Colonic mucosa (tissue), 4 donors: ENCODE data around the gene TYROBP. TPM values are rescaled to one million over a fixed set of nuclear protein-coding genes. Genes with fewer than 3 reads are reported as not detected.
"Not testable (repeated sequence)": the region's sequence is repeated elsewhere in the genome, so short reads cannot be mapped to it uniquely, and the experiment has no call there.

Source experiments
- DNase-seq: peaks from one replicate; pipeline ENCODE4 v3.0.0-alpha.2; 2020
- H3K27ac ChIP-seq: fragments of 200-600 bp; one replicate; pipeline ENCODE4 v1.8.0; 2021
- H3K27me3 ChIP-seq: fragments of 200-600 bp; one replicate; pipeline ENCODE4 v1.8.0; 2021
- H3K36me3 ChIP-seq: fragments of 200-600 bp; one replicate; pipeline ENCODE4 v1.8.0; 2021
- H3K4me1 ChIP-seq: fragments of 200-600 bp; one replicate; pipeline ENCODE4 v1.8.0; 2021; ENCODE audit warnings: mild to moderate bottlenecking
- H3K4me3 ChIP-seq: fragments of 200-600 bp; one replicate; pipeline ENCODE4 v1.8.0; 2021
- H3K9ac ChIP-seq, 2 donors: one replicate each; pipeline ENCODE4 v1.7.0; 2013; ENCODE audit warnings: control low read depth in 2 of 2, low read depth in 2 of 2, low read length in 2 of 2
- H3K9me3 ChIP-seq: fragments of 200-600 bp; one replicate; pipeline ENCODE4 v1.8.0; 2021
- intact Hi-C: fragments of 100-400 bp; cut with DNase I; formaldehyde crosslinking; loops from one replicate; pipeline ENCODE4 v1.14.1; 2022
- total RNA-seq, 2 donors: library from RNA; stranded (reverse); fragmentation: NEBNext Ultra II Directional in 1 of 2; extraction: Animal tissue kit (Norgen Biotek cat#: 25700) in 1 of 2; gene quantifications; one replicate each; pipeline ENCODE4 v1.2.1, GENCODE V29; 2021
- TF ChIP-seq, protein P1 (sequence below): fragments of 200-600 bp; IDR thresholded peaks from one replicate; pipeline ENCODE4 v1.8.0; 2022; ENCODE audit warnings: antibody characterized with exemption, mild to moderate bottlenecking
- donor health status: healthy.
- donor health status: DM: no; HTN: no; CAD: no.
- donor health status: DM: no; HTN: no; CAD: no.

The TYROBP gene
- total RNA-seq, result 10 to 100 TPM; 10.4 to 32.8 TPM

DNA sequence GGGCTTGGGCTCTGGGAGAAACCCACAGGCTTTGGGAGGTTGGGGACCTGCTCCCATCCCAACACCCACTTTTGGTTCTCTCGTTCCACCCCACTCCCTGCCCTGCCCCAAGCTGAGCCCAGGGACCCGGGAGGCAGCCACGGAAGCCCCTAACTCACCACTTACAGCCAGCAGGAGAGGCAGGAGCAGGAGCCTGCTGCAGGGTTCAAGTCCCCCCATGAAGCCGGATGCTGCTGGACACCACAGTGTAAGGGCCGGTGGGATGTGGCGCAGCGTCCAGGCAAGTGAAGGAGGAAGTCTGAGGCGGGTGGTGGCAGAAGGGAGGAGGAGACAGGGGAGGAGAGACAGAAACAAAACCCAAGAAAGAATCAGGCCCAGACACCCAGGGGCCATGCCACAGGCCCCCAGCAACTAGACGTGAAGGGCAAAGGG, at the start of gene TYROBP:
TYROBP (minus strand) TSS at position 286 of the 432 bp plus-strand sequence; CDS start at position 219, 67 bp downstream.
- Histone ChIP-seq H3K9me3 (no peaks in the 10 kb centered on the region), H3K27me3 (no peaks in the 10 kb centered on the region), H3K4me1 (no peaks in the 10 kb centered on the region), H3K9ac (peak within 1 kb of the TSS; percentile 43 to 51), H3K36me3 (no peaks in the 10 kb centered on the region), H3K27ac (peak within 1 kb of the TSS; percentile 50), H3K4me3 (peak within 1 kb of the TSS; percentile 15)
- intact Hi-C loops, result no loop called here
- DNase-seq, result no peak
- TF ChIP-seq, protein P1, sequence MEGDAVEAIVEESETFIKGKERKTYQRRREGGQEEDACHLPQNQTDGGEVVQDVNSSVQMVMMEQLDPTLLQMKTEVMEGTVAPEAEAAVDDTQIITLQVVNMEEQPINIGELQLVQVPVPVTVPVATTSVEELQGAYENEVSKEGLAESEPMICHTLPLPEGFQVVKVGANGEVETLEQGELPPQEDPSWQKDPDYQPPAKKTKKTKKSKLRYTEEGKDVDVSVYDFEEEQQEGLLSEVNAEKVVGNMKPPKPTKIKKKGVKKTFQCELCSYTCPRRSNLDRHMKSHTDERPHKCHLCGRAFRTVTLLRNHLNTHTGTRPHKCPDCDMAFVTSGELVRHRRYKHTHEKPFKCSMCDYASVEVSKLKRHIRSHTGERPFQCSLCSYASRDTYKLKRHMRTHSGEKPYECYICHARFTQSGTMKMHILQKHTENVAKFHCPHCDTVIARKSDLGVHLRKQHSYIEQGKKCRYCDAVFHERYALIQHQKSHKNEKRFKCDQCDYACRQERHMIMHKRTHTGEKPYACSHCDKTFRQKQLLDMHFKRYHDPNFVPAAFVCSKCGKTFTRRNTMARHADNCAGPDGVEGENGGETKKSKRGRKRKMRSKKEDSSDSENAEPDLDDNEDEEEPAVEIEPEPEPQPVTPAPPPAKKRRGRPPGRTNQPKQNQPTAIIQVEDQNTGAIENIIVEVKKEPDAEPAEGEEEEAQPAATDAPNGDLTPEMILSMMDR, result no peak

DNA sequence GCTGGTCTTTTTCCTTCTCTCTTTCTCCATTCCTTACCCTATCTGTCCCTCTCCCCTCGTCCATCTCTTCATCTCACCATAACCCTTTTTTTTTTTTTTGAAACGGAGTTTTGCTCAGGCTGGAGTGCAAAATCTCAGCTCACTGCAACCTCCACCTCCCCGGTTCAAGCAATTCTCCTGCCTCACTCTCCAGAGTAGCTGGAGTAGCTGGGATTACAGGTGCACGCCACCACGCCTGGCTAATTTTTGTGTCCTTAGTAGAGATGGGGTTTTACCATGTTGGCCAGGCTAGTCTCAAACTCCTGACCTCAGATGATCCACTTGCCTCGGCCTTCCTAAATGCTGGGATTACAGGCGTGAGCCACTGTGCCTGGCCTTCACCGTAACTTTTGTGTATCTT, 49.3 kb upstream of the TYROBP start:
- intact Hi-C loops, result not testable (repeated sequence)

DNA sequence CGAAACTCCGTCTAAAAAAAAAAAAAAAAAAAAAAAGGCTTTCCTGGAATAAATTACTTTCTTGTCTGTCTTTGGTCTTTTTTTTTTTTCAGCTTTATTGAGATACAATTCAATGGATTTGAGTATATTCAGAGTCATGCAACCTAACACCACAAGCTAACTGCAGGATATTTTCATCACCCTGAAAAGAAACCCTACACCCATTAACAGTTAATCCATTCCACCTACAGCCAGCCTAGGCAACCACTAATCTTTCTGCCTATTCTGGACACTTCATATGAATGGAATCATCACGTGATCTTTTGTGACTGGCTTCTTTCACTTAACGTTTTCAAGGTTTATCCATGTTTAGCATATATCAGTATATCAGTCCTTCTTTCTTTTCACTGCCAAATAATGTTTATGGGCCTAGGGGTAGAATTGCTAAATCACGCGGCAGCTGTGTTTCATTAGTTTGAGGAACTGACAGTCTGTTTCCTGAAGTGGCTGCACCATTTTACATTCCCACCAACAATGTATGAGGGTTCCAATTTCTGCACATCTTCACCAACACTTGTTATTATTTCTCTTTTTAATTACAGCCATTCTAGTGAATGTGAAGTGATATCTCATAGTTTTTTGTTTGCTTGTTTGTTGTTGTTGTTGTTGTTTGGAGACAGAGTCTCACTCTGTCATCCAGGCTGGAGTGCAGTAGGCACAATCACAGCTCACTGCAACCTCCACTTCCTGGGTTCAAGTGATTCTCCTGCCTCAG, 48.0 kb upstream of the TYROBP start:
- no peak overlapping the region for H3K4me3 ChIP-seq
- H3K4me1 ChIP-seq, result no peaks in the 10 kb centered on the region
- no peak for DNase-seq
- H3K27ac ChIP-seq, result no peak overlapping the region
- TF ChIP-seq, protein P1, result no peak
- H3K9me3 ChIP-seq, result no peaks in the 10 kb centered on the region
- H3K27me3 ChIP-seq, result peaks cover 14% of the 10 kb centered on the region
- H3K36me3 ChIP-seq, result no peaks in the 10 kb centered on the region
- no peak overlapping the region for H3K9ac ChIP-seq
- intact Hi-C loops, result no loop called here

More for the DNA sequence above, 49.3 kb upstream of the TYROBP start:
- DNase-seq, H3K36me3 ChIP-seq, H3K4me3 ChIP-seq, H3K9me3 ChIP-seq, H3K4me1 ChIP-seq, H3K9ac ChIP-seq, H3K27ac ChIP-seq: not testable (repeated sequence)
- peaks cover 14% of the 10 kb centered on the region for H3K27me3 ChIP-seq

DNA sequence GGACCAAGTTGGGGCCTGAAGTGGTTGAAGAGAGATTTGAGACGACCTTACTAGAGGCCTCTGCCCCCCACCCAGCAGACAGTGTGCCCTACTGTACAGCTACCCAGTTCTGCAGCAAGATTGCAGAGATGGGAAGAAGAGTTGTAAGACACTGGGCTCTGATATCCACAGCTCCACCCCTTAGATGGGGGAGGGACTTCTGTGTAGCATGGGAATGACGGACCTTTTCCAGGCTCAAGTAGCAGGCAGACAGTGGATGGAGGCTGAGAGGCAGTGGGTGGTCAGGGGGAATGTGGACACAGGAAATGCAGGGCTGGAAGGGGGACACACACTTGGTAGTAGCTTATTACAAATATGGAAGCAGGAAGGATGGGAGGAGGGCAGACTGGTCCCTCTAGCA, 41.0 kb upstream of the TYROBP start:
- Histone ChIP-seq H3K4me3 (no peak overlapping the region), H3K36me3 (no peaks in the 10 kb centered on the region), H3K9ac (no peak overlapping the region), H3K9me3 (no peaks in the 10 kb centered on the region), H3K4me1 (no peaks in the 10 kb centered on the region), H3K27ac (no peak overlapping the region), H3K27me3 (no peaks in the 10 kb centered on the region)
- no peak for DNase-seq
- intact Hi-C loops, result no loop called here
- TF ChIP-seq, protein P1, result no peak

DNA sequence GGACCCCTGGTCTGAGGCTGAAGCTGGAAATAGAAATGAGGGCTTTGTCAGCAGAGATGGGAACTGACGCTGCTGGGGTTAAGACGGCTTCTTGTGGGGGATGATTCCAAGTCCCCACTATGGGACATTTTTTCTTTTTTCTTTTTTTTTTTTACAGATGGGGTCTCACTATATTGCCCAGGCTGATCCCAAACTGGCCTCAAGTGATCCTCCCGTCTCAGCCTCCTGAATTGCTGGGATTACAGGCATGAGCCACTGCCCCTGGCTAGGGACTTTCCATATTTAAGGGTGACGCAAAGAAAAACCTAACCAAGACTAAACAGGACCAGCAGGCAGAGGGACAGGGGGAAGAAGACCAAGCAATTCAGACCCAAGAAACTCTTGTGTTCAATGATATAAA, 38.1 kb upstream of the TYROBP start:
- Histone ChIP-seq H3K27ac (no peak overlapping the region), H3K36me3 (no peaks in the 10 kb centered on the region), H3K4me3 (no peak overlapping the region), H3K27me3 (no peaks in the 10 kb centered on the region), H3K9me3 (no peaks in the 10 kb centered on the region), H3K9ac (no peak overlapping the region), H3K4me1 (no peaks in the 10 kb centered on the region)
- TF ChIP-seq, protein P1, result no peak
- intact Hi-C loops, result no loop called here
- DNase-seq, result no peak

DNA sequence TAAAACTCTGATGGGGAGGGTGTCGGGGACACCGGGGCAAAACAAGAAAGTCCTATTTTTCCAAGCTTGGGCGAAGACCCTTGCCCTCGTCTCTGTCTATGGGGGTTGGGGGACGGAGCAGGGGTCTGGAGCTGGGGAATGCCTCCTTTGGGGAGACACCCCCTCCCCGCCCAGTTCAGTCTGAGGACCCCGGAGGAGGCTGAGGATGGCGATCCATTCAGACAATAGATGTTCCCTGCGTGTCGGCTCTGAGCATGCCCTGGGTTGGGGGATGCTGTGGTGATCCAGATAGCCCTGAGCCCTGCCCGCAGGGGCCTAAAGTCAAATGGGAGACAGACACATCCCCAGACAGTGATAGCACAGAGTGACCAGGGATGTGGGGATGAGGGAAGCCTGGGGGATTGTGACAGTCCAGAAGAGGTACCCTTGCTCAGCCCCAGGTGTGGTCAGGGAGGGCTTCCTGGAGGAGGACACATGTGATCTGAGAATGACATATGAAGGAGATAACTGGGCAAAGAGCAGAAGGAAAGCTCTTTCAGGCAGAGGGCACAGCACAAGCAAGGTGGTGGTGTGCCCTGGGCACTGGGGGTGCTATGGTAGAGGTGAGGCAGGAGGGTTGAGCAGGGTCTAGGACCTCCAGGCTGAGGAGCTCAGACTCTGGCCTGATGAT, 37.2 kb upstream of the TYROBP start:
- no peak for DNase-seq
- Histone ChIP-seq H3K4me1 (no peaks in the 10 kb centered on the region), H3K27ac (no peak overlapping the region), H3K27me3 (no peaks in the 10 kb centered on the region), H3K9ac (no peak overlapping the region), H3K9me3 (no peaks in the 10 kb centered on the region), H3K4me3 (no peak overlapping the region), H3K36me3 (no peaks in the 10 kb centered on the region)
- intact Hi-C loops, result no loop called here
- TF ChIP-seq, protein P1, result no peak
